HL-60/S4 (cell line): ENCODE measurements around the gene ELOVL5.
"Not testable (repeated sequence)": the region's sequence is repeated elsewhere in the genome, so short reads cannot be mapped to it uniquely, and the experiment has no call there.

Source experiments
- in situ Hi-C: fragments of 300-500 bp; cut with MboI; formaldehyde crosslinking; loops from 2 replicates; pipeline ENCODE4 v1.14.3; 2022; ENCODE audit warnings: low sequenced_read_pairs

Gene ELOVL5

DNA sequence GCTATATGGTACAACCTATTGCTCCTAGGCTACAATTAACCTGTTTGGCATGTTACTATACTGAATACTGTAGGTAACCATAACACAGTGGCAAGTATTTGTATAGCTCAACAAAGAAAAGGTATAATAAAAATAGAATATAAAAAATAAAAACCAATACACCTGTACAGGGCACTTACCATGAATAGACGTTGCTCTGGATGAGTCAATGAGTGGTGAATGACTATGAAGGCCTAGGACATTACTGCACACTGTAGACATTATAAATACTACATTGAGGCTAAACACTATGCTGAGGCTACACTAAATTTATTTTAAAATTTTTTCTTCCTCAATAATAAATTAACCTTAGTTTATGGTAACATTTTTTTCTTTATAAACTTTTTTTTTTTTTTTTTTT is 18.6 kb downstream of the ELOVL5 start:
- in situ Hi-C loops, result no loop called here

DNA sequence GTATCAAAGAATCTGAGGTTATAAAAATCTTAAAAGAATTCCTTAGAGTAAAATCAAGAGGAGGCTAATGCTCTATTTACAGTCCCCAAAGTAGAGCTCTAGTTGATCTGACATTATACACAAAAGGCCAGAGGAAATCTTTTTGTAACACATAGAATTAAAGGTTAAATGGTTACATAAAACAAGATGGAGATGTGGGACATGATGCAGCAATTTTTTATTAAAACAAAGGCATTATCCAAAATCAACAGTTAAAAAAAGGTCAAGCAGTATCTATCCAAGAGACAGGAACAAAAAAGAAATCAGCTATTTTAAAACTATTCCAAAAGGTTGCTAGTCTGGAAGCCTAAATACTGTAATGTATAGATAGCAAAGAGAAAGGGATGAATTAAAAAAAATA is 20.4 kb downstream of the ELOVL5 start:
- in situ Hi-C loops, result no loop called here

DNA sequence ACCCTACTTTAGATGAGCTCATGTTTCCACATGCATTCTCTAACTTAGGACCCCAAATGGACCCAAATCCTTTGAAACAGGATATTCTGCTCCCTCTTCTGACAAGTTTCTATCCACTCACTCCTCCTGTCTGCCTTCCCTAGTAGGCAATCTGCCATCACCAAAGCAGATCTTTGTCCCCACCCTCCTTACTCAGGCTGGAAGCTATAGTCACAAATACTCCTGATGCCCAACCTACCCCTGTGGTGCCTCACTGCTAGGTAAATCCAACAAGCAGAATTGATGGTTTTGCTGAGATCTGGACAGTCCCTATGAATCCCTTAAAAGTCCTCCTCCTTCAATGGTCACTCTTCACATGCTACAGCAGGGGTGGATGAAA is 21.7 kb downstream of the ELOVL5 start:
- in situ Hi-C loops, result no loop called here

DNA sequence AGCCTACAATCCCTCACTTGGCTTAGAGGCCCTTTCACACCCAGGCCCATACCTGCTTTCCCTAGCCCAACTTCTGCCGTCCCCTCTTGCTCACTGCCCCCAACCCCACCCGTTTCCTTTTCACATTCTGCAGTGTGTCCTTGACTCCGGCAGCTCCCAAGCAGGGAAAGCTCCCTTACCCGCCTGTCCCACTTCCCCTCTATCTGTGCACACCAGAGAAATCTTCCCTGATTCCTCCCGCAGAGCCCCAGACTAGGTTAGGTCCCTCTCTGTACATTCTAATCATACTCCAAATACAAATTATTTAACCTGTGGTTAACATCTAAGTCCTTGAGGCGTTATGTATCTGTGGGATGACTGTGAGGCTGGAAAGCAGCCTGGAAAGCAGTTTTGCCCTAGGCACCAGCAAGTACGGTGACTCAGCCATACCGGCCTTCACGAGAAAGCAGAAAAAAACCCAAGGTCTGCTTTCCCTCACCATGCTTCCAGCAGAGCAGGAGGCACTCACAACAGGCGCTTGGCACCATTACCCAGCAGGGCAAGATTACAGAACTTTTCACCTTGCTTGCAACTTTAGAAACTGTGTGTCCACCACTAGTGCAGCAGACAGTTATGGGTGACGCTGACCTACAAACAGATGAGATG is 22.3 kb downstream of the ELOVL5 start:
- in situ Hi-C loops, result no loop called here

DNA sequence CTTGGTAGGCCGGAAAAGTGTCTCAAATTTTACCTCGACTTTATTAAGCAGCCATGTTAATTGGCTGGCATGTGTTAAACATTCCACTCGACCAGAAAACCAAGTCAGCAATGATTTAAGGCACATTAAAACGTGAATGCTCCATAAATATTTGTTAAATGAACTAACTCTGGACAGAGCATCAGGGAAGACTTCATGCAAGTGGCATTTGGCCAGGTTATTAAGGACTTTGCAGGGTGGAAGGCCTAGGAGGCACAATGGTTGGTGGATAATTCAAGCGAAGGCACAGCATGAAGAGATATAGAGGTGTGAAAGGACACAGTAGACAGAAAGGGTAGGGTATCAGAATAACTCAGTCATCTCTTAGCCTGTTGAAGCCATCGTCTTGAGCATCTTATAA is 23.0 kb downstream of the ELOVL5 start:
- in situ Hi-C loops, result no loop called here

DNA sequence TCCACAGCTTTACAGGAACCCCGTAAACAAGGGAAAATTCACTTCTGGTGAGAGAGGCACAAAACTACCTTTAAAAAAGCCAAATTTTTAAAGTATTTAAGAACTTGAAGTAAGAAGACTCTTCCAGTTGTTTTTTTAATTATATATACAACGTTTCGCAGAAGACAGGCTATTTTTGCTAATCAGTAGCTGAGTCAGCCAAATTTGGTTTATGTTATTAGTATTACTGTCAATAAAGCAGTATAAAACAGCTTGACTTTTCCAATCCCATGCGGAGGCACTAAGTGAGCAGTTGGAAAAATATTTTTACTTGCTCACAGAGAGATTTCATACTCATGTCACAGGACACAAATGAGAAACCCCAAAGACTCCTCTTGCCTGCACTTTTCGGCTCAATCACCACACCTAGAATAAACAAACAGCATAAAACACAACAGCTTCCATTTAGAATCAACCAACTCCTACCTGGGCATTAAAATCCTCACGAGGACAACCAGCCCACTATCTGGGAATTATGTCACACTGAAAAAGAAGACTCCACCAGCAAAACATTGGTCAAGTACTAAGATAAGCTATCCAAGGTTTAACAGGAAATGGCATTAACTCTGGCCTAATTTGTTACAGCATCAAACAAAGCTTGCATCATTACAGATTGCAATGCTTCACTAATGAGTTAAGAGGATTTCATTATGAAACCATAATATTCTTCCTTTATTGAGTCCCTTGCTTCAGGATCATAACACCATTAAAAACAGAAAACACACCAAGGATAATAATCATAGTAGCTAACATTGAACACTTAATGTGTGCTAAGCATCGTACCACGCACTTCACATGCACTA is 26.3 kb downstream of the ELOVL5 start:
- in situ Hi-C loops, result no loop called here

DNA sequence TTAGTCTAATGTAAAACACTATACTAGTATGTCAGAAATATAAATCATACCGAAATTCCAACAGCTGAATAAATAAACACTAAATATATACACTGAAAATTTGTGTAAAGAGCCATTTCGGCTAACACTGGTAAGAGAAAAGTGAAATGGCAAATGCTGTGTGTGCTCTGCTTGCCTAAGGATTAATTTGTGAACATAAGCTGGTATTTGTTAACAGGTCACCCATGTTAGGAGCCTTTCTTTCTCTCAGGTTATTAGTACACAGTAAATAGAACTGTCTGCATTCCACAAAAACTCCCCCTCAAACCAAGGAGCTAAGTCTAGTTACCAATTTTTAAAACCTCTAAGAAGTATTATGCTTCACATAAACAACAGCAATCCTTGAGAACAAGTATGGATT is 27.0 kb downstream of the ELOVL5 start:
- in situ Hi-C loops, result no loop called here

DNA sequence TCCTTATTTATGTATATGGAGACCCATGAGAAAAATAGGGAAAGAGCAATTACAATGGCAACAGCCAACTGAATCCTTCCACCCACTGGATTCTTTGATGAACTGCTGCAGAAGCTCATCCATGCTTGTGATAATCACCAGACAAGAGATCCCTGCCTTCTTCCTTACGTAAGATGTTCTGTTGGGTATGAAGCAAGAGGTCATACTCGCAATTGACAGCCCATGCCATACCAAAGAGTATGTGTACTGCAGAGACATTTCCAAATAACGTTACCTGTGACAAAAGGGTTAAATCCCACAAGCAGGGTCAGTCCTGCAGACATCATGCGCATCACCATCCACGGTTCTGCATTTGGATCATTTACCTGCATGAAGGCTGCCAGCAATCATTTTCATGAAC is 27.8 kb downstream of the ELOVL5 start:
- in situ Hi-C loops, result no loop called here

DNA sequence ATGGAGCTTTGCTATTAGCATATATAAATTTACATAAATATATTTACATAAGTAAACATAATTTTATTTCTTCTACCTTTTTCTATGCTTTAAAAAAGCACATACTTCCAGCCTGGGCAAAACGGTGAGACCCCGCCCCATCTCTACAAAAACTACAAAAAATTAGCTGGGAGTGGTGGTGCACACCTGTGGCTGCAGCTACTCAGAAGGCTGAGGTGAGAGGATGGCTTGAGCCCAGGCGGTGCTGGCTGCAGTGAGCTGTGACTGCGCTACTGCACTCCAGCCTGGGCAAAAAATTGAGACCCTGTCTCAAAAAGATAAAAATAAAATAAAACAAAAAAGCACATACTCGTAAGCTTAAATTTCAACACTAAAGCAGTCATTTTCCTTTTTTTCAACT is 30.3 kb downstream of the ELOVL5 start:
- in situ Hi-C loops, result no loop called here

DNA sequence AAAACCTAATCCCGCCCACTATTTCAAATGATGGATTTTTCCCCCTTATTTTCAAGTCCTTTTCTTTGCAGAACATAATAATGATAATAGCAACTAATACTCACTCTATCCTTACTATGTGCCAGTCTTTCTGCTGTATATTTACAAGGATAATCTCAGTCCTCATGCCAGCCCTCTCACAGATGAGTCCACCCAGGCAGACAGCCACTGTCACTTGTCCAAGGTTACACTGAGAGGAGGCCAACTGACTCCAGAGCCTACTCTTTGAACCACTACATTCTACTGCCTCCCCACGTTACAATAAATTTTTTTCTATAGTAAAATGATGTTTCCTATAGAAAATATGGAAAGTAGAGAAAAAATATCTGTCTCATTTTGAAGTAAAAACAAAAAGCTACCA is 30.9 kb downstream of the ELOVL5 start:
- in situ Hi-C loops, result no loop called here

DNA sequence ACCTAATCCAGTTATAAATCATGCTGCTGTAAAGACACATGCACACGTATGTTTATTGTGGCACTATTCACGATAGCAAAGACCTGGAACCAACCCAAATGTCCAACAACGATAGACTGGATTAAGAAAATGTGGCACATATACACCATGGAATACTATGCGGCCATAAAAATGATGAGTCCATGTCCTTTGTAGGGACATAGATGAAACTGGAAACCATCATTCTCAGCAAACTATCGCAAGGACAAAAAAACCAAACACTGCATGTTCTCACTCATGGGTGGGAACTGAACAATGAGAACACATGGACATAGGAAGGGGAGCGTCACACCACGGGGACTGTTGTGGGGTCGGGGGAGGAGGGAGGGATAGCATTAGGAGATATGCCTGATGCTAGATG is 31.5 kb downstream of the ELOVL5 start:
- in situ Hi-C loops, result not testable (repeated sequence)

DNA sequence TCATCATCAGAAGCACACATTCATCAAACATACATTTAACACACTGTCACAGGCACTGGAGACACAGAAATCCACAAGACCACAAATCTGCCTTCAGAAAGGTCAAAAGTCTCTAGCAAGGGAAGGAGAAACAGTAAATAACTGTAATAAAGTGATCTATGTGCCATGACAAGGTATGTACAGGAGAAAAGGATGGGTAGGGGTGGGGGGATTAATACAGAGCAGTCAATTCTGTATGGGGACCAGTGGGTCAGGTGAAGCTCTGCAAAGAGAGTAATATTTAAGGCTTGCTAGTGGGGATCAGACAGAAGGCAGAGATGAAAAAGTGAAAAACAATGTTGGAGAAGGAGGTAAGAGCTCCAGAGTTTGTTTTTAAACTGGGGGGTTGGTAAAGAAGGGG is 32.6 kb downstream of the ELOVL5 start:
- in situ Hi-C loops, result no loop called here

DNA sequence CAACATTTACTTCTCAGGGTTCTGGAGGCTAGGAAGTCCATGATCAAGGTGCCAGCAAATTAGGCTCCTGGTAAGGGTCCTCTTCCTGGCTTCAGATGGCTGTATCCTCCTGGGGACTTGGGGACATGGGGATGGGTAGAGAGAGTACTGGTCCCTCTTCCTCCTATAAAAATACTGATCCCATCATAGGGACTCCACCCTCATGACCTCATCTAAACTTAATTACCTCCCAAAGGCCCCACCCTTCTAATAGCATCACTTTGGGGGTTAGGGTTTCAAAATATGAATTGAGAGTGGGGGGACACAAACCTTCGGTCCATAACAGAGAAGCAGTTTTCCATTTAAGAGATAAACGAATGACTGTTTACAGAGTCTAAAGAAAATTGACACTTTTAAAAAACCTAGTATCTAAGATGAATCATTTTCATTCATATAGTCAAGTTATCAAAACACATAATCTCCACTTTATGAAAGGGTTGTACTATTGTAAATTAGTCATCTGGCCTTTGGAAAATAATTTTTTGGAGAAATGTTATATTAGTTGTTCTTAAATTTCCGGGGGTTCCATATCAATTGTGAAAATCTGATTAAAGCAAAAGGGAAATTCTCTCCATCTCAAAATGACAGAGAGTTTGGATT is 33.5 kb downstream of the ELOVL5 start:
- in situ Hi-C loops, result no loop called here

DNA sequence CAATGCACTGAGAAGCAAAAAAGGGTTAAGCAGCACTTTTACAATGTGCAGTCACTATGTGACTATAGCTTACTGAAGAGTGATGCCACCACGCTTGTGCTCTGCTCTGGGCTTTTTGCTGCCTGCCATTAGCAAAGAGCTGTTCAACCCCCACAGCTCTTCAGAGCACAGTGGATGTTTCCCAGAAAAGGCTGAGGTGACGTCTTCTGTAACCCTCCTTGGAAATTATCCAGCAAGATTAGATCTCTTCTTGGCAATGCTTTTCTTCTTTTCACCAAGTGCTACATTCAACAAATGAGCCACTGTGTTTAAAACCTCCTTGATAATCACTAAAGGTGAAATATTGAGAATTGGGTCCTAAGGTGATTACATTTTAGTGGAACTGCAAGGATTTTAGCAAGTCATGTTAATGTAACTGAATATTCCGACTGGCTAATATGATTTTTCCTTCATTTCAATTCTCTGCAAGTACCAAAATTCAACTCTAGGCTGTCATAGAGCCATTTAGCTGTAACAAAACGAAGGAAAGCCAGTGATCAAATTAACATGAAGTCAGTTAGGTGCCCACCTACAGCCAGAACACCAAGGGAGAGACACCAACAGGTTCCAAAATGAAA is 34.9 kb downstream of the ELOVL5 start:
- in situ Hi-C loops, result no loop called here

DNA sequence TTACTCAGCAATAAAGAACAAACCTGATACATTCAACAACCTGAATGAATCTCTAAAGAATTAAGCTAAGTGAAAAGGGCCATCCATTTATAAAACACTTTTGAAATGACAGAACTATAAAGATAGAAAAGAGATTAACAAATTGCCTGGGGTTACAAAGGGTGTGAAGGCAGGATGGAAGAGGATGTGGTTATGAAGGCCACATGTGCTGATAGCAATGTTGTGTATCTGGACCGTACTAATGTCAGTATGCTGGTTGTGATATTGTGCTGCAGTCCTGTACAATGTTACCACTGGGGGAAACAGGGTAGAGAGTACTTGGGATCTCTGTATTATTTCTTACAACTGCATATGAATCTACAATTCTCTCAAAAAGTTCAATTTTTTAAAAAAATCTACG is 36.4 kb downstream of the ELOVL5 start:
- in situ Hi-C loops, result no loop called here

DNA sequence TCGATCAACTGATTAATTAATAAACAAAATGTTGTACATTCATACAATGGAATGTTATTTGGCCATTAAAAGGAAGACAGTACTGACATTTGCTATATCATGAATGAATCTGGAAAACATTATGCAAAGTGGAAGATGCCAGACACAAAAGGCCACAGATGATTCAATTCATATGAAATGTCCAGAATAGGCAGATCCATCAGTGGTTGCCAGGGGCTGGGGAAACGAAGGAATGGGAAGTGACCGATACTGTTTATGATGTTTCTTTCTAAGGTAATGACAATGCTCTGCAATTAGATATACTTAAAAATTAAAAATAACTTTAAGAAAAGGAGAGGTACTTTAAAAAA is 37.2 kb downstream of the ELOVL5 start:
- in situ Hi-C loops, result no loop called here

DNA sequence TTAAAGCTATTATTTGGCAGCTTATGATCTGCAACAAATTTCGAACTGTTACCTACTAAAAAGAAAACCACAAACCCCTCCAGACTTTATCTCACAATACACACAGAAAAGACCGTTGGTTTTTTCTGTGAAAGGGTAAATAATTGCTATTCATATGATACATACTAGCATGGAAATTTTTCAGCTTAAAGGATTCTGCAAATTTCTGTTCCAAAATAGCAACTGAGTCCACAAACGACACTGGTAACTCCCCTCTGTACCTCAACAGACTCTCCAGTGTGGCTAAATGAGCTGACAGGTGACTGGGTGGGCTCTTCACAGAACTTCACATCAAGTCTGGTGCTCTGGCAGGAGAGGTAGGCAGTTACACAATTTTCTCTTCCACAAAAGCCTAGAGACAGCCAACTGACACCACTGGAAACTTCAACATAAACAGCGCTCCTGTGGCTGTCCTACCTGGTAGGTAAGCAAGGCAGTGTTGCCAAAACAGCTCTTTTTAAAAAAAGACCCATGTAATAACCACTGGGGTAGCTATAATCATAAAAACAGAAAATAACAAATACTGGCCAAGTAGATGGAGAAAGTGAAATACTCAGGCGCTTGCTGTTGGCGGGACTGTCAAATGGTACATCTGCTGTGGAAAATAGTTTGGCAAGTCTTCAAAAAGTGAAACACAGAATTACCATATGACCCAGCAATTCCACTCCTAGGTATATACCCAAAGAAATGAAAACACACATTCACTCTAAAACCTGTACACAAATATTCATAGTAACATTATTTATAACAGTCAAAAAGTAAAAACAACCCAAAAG is 37.8 kb downstream of the ELOVL5 start:
- in situ Hi-C loops, result no loop called here

DNA sequence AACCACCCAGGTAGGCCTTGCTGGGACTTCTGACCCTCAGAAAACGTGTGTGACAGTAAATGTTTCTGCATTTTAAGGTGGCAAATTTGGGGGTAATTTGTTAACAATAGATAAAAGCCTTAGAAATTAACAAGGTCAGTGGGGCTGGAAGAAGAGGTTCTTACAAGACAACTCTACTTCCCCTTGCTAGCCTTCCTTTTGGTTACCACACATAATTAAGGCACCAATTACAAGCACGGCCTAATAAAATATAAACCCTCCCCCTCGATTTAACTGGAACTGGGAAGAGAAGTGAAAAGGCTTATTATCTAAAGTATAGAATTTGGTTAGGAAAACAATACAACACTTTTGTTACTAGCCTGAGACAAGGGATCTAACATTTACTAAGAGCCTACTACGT is 38.8 kb downstream of the ELOVL5 start:
- in situ Hi-C loops, result no loop called here

DNA sequence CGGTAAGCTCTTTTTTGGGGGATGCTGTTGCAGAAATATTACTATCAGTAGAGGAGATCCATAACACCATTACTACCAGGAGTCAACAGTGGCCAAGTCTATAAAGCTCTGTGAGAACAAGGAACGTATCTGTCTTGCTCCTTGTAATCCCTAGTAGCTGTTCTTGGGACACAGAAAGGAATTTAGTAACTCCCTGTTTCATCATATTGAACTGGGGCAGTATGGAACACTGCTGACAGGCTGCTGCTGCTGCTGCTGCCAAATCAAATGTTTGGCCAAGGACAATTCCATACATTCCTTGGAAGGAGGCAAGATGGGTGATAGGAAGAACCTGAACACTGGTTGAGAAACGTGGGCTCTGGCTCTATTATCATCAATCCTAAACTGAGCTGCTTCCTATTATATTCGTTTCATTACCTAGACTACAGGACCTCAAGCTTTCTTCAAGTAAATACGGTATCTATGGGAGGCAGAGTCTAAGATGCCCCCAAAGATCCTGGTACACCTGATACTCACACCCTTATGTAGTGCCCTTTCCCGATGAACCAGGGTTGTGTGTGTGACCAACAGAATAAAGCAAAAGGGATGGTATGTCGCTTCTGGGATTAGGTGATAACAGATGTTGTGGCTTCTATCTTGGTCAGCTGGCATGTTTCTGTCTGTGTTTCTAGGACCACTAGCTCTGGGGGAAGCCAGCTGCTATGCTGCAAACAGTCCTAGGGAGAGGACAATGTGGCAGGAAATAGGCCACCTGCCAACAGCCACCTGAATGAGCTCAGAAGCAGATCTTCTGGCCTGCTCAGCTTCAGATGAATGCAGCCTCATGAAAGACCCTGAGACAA is 39.5 kb downstream of the ELOVL5 start:
- in situ Hi-C loops, result no loop called here

DNA sequence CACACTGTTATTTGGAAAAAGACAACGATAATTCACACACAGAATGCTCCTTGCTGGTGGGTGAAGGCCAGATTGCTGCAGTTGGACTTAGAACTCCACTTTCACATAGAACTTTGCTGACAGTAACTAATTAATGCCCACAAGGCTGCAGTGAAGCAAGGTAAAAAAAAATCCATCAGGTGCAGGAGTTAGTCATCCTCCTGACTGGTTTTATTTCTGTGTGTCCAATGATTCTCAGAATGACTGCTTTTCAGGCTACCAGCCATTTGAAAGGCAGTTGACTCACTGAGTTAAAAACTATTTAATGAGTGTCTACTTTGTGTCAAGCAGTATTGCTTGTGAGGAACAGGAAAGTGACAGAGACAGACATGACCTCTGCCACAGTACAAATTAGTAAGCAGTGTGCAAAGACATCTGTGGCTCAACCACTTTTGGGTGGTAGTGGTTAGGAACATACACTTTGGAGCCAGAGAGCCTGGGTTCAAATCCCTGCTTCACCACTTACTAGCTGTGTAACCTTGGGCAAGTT is 41.9 kb downstream of the ELOVL5 start:
- in situ Hi-C loops, result no loop called here
